NCI-H2081 (cell line): ENCODE measurements around the gene STX5.
"Not testable (repeated sequence)": the region's sequence is repeated elsewhere in the genome, so short reads cannot be mapped to it uniquely, and the experiment has no call there.

ENCODE experiments used
- DNase-seq, 2 experiments: peaks; one replicate each; lab custom pipeline; 2025; lab: John Stamatoyannopoulos, UW

The STX5 gene

GRCh38 chr11:62786318-62787004 lies 45.4 kb downstream of the STX5 start:
- peak; percentile 53 to 79 for DNase-seq

DNA sequence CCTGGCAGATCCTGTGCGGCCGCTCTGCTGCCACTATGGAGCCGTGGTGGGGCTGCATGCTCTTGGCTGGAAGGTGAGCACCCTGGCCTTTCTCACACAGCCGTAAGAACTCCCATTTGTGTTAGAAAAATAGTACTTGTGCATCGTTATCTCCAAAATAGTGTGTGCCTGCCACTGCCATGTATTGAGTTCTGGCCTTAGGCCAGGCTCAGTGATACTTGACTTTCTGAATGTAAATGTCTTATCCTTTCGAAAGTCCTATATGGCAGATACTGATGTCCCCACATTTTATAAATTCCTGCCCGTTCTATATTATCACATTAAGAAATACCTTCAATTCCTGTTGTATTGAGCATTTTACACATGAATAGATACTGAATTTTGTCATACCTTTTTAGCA lies 49.1 kb downstream of the STX5 start:
- DNase-seq = no peak

GRCh38 chr11:62778441-62778840 lies 53.4 kb downstream of the STX5 start:
- no peak for DNase-seq

DNA sequence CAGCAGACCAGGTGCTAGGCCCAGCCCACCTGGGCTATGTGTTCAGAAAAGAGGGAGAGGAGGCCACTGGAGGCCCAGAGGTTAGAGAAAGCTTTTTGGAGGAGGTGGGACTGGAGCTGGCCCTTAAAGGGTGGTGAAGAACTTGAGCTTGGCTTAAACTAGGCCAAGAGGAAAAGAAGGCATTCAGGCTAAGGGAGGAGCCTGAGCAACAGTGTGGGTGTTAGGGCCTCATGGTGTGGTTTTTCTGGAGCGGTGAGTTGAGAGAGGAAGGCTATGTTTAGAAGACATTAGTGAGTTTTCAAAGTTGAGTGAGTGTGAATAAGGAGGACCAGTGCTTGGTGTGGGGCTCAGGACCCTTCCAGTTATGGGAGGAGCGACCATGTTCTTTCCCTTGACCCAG lies 54.5 kb downstream of the STX5 start:
- no peak for DNase-seq

DNA sequence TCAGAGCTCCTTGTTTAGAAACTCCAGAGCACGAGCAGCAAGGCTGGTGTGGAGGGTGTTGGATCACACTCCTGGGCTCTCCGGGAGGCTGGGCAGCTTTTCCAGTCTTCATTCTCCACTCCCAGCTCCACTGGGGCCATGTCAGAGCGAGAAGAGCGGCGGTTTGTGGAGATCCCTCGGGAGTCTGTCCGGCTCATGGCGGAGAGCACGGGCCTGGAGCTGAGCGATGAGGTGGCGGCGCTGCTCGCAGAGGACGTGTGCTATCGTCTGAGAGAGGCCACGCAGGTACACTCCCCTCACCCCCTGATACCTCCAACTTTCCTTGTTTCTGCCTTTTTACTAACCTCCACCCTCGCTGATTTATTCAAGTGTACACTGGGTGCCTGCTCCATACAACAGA lies 56.2 kb downstream of the STX5 start:
- DNase-seq = no peak

- no peak for DNase-seq
These were observed 57.4 kb downstream of the STX5 start for GRCh38 chr11:62774407-62774806.

DNA sequence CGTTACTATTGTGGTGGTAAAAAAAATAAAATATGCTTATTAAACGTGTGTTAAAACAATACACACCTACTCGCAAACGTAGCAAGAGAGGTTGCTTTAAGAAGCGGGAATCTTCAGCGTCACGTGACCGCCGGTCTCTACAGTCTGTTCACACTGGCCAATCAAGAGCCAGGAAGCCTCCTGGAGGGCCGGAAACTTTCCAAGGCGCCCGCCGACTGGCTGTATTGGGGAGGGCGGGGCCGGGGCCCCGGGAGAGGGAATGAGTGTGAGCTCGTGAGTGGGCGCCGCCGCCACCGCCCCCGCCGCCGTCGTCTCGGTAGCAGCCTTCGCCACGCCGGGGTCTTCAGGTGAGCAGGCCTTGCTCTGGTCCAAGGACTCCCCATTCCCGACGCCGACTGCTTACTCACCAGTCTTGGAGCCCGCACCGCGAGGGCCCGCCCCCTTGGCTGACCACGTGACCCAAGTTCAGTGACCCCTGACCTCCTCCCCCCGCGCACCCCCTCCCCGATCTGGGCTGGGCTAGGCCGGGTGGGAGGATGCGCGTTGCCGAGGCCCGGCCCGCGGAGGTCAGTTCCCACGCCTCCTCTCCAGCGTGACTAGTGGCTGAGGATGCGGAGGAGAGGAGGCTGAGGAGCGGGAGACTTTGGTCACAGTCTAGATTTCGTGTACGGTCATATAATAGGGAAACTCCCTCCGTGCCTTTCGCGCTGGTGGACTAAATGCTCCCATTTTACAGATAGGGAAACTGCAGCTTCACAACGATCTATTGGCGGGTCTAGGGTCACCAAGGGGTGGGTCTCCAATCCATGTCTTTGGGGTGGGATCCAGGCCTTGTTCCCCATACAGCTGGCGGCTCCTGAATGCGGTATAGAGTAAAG lies 60.5 kb downstream of the STX5 start, which contains the start of gene TAF6L:
TAF6L (plus strand) TSS at position 253 of the 878 bp plus-strand sequence. CDS start 4,388 bp downstream, outside the sequence.
- peak; percentile 95 to 98 for DNase-seq

DNA sequence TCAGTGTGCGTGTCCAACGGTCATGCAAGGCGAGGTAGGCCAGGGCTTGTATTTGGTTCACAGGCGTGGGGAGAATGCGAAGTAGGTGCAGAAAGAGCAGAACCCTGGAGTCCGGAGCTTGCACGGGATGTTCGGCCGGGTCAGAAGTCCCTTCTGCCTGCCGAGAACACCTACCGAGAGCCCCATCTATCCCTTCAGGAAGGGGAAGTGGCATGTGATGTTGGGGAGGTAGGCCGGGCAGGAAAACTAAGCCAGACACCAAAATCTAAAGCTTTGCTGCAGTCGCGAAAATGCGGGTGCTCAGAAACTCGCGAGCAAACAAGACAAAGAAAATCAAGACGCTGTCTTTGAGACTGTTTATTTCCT lies 61.1 kb downstream of the STX5 start:
- peak in 1 of 2 experiments; percentile 36 for DNase-seq

GRCh38 chr11:62760867-62761227 lies 71.0 kb downstream of the STX5 start:
- not testable (repeated sequence) for DNase-seq

DNA sequence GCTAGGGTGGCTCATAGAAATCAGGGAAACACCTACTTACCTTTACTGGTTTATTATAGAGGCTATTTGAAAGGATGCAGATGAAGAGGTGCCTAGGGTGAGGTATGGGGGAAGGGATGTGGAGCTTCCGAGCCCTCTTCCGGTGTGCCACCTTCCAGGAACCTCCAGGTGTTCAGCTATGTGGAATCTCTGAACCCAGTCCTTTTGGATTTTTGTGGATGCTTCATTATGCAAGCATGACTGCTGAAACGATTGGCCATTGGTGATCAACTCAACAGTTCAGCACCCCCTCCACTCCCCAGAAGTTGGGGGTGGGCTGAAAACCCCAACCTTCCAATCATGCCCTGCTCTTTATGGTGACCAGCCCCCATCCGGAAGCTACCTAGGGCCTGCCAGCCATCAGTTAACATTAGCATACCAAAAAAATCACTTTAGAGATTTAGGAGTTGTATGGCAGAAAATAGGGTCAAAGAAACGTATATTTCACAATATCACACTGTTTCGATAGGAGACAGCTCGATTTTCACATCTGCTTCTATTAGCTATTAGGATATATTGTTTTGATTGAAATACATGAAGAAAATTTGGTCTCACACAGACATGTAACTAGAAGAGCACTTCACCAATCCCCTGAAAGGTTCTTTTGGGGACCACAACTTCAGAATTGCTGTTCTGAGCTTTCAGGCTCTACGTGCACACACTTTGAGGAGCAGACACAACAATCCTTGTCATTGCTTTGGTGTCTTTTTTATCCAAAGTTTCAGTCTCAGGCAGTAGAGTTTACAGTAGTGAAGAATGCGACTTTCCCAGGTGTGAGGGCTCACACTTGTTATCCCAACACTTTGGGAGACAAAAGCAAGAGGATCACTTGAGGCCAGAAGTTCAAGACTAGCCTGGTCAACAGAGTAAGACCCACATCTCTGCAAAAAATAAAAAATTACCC lies 73.7 kb downstream of the STX5 start:
- DNase-seq = no peak
